Gastrocnemius medialis (tissue), 4 donors: Measurements from ENCODE around the gene ITPK1. TPM values are rescaled to one million over a fixed set of nuclear protein-coding genes. Genes with fewer than 3 reads are reported as not detected.

Source experiments
- ATAC-seq, 2 donors: fragments of 150-250 bp; one replicate each; pipeline ENCODE4 v1.9.1; 2016
- DNase-seq, 2 donors: peaks; one replicate each; pipeline ENCODE4 v3.0.0-alpha.2; 2019
- H3K27ac ChIP-seq, 4 donors: fragments of 200-600 bp; sonication (generic); 1 replicate in 1 of 4; 2 replicates in 3 of 4; pipeline ENCODE4 v1.5.1; 2016 to 2018; ENCODE audit warnings: mild to moderate bottlenecking in 2 of 4, moderate library complexity in 1 of 4
- H3K27me3 ChIP-seq, 3 donors: fragments of 200-600 bp; sonication (generic) in 2 of 3; 1 replicate in 1 of 3; 2 replicates in 2 of 3; pipeline versions ENCODE4 v1.5.1 to v1.6.0; 2016 to 2019; ENCODE audit warnings: mild to moderate bottlenecking in 1 of 3, moderate library complexity in 1 of 3
- H3K36me3 ChIP-seq, 2 donors: fragments of 200-600 bp; sonication (generic) in 1 of 2; one replicate each; pipeline ENCODE4 v1.5.1; 2017 to 2018
- H3K4me1 ChIP-seq, 2 donors: fragments of 200-600 bp; sonication (generic) in 1 of 2; one replicate each; pipeline ENCODE4 v1.5.1; 2016 to 2017; ENCODE audit warnings: mild to moderate bottlenecking in 2 of 2
- H3K4me3 ChIP-seq, 4 donors: fragments of 200-600 bp; sonication (generic) in 3 of 4; 1 replicate in 1 of 4; 2 replicates in 3 of 4; pipeline ENCODE4 v1.5.1; 2016 to 2019; ENCODE audit warnings: mild to moderate bottlenecking in 2 of 4
- H3K9me3 ChIP-seq, 3 donors: fragments of 200-600 bp; sonication (generic) in 2 of 3; 1 replicate in 1 of 3; 2 replicates in 2 of 3; pipeline ENCODE4 v1.5.1; 2016 to 2019
- CTCF ChIP-seq, 5 experiments: fragments of 450-650 bp in 3 of 5; fragments of 200-600 bp in 2 of 5; sonication (generic) in 2 of 5; IDR thresholded peaks in 4 of 5; conservative IDR thresholded peaks in 1 of 5; 1 replicate in 4 of 5; 2 replicates in 1 of 5; pipeline ENCODE4 v1.5.1; 2016 to 2019; ENCODE audit warnings: antibody characterized with exemption in 5 of 5, mild to moderate bottlenecking in 3 of 5, moderate library complexity in 3 of 5
- POLR2A ChIP-seq, 2 donors: fragments of 450-650 bp; IDR thresholded peaks; one replicate each; pipeline ENCODE4 v1.6.1; 2017; ENCODE audit warnings: antibody characterized with exemption in 2 of 2, mild to moderate bottlenecking in 2 of 2, moderate library complexity in 2 of 2
- in situ Hi-C, 4 donors: fragments of 200-750 bp; cut with MboI; loops; one replicate each; pipeline versions ENCODE4 v1.15.0 to v1.8.0; 2017; ENCODE audit warnings: low sequenced_read_pairs in 4 of 4
- intact Hi-C: fragments of 100-400 bp; cut with DNase I; formaldehyde crosslinking; loops from one replicate; pipeline ENCODE4 v1.15.1; 2023; ENCODE audit warnings: low total_unique reads
- total RNA-seq, 4 donors: library from RNA; depleted of rRNA; stranded (reverse); fragments of >200 nt; gene quantifications; one replicate each; pipeline versions ENCODE4 v1.1.0 to v1.2.3, GENCODE V29; 2016

Gene ITPK1
- total RNA-seq, 4 donors from 2014 or later: 49.7 to 80.1 (median 53.6) TPM

- no peak overlapping the region for H3K27ac ChIP-seq
- intact Hi-C loops: no loop called here
- no peak for TF ChIP-seq CTCF (IDR thresholded peaks at IDR 0.05 in 4 of 5, conservative IDR thresholded peaks at IDR 0.05 in 1 of 5)
- DNase-seq (no peak), ATAC-seq (no peak)
- no peaks in the 10 kb centered on the region for H3K27me3 ChIP-seq
- H3K4me3 ChIP-seq: no peak overlapping the region
- no peaks in the 10 kb centered on the region for H3K4me1 ChIP-seq
- H3K9me3 ChIP-seq: no peaks in the 10 kb centered on the region
- H3K36me3 ChIP-seq: no peaks in the 10 kb centered on the region
- in situ Hi-C loops: no loop called here
Measured at GRCh38 chr14:92938235-92938875, 177.4 kb downstream of the ITPK1 start.

GRCh38 chr14:92937051-92937937 lies 178.4 kb downstream of the ITPK1 start:
- H3K27ac ChIP-seq: no peak overlapping the region
- no peaks in the 10 kb centered on the region for H3K4me1 ChIP-seq
- in situ Hi-C loops (no loop called here), intact Hi-C loops (no loop called here)
- DNase-seq: no peak
- no peak for ATAC-seq
- no peak for TF ChIP-seq POLR2A (IDR thresholded peaks at IDR 0.05)
- TF ChIP-seq CTCF (IDR thresholded peaks at IDR 0.05 in 4 of 5, conservative IDR thresholded peaks at IDR 0.05 in 1 of 5): no peak
- no peaks in the 10 kb centered on the region for H3K9me3 ChIP-seq
- H3K27me3 ChIP-seq: no peaks in the 10 kb centered on the region
- H3K4me3 ChIP-seq: no peak overlapping the region
- no peaks in the 10 kb centered on the region for H3K36me3 ChIP-seq

GRCh38 chr14:92936085-92936484 lies 179.6 kb downstream of the ITPK1 start:
- TF ChIP-seq POLR2A (IDR thresholded peaks at IDR 0.05) (no peak), CTCF (IDR thresholded peaks at IDR 0.05 in 4 of 5, conservative IDR thresholded peaks at IDR 0.05 in 1 of 5) (no peak)
- Histone ChIP-seq H3K27me3 (no peaks in the 10 kb centered on the region), H3K9me3 (no peaks in the 10 kb centered on the region), H3K4me1 (no peaks in the 10 kb centered on the region), H3K4me3 (no peak overlapping the region), H3K27ac (no peak overlapping the region), H3K36me3 (no peaks in the 10 kb centered on the region)
- intact Hi-C loops (no loop called here), in situ Hi-C loops (no loop called here)
- DNase-seq (no peak), ATAC-seq (no peak)

- Histone ChIP-seq H3K4me3 (no peak overlapping the region), H3K4me1 (no peaks in the 10 kb centered on the region), H3K27ac (no peak overlapping the region), H3K36me3 (no peaks in the 10 kb centered on the region), H3K9me3 (no peaks in the 10 kb centered on the region), H3K27me3 (no peaks in the 10 kb centered on the region)
- DNase-seq (no peak), ATAC-seq (no peak)
- in situ Hi-C loops: no loop called here
- no peak for TF ChIP-seq CTCF (IDR thresholded peaks at IDR 0.05 in 4 of 5, conservative IDR thresholded peaks at IDR 0.05 in 1 of 5)
- TF ChIP-seq POLR2A (IDR thresholded peaks at IDR 0.05): no peak
- intact Hi-C loops: no loop called here
Measured at GRCh38 chr14:92935446-92935845, 180.3 kb downstream of the ITPK1 start.
